HepG2 (cell line): ENCODE measurements around the gene BZW1. TPM values are rescaled to one million over a fixed set of nuclear protein-coding genes. Genes with fewer than 3 reads are reported as not detected.

Experiments
- ATAC-seq: fragments of 200-7000 bp; cut with Tn5 transposase; 3 replicates; pipeline ENCODE4 v1.9.1; 2020; ENCODE audit warnings: mild to moderate bottlenecking, moderate library complexity
- BruUV-seq: library from RNA; stranded (reverse); fragments of 400-500 nt; replicated peaks from 2 replicates; lab custom pipeline; 2021; lab: Mats Ljungman, UMichigan
- CTCF ChIA-PET: fragments of 300-600 bp; formaldehyde crosslinking; extraction: SDS; loops from one replicate; lab custom pipeline; 2021; ENCODE audit warnings: low total read pairs, inconsistent platforms, low intra/inter-chr PET ratio; lab: Yijun Ruan, JAX
- POLR2A ChIA-PET: fragments of 350-600 bp; sonication (Branson Sonifier 250); formaldehyde crosslinking; loops from one replicate; lab custom pipeline; 2020; ENCODE audit warnings: antibody characterized with exemption, inconsistent platforms; lab: Yijun Ruan, JAX
- DNase-seq: peaks from one replicate; pipeline ENCODE4 v3.0.0-alpha.2; 2015; ENCODE audit warnings: low spot score
- FAIRE-seq: peaks from 3 replicates; lab custom pipeline; 2011; peaks lifted over from hg19 to GRCh38; lab: Jason Lieb, UNC
- H2AFZ ChIP-seq: one replicate; pipeline ENCODE4 v1.6.1; 2011; ENCODE audit warnings: low read length, inconsistent platforms
- H3K27ac ChIP-seq: fragments of 300-600 bp; 3 replicates; pipeline ENCODE4 v1.8.0; 2011; ENCODE audit warnings: mixed run types, mild to moderate bottlenecking, mixed read lengths, low read length, inconsistent platforms; ENCODE audit not compliant: insufficient read depth; ENCODE audit errors: extremely low read length
- H3K27me3 ChIP-seq, 2 experiments: fragments of 200-600 bp in 1 of 2; 2 replicates in 1 of 2; 3 replicates in 1 of 2; pipeline versions ENCODE4 v1.6.0 to v1.8.0; 2011; ENCODE audit warnings: low read length in 2 of 2, mild to moderate bottlenecking in 2 of 2, moderate library complexity in 2 of 2, inconsistent platforms in 1 of 2; ENCODE audit not compliant: insufficient read depth in 2 of 2, control insufficient read depth in 1 of 2
- H3K36me3 ChIP-seq, 2 experiments: fragments of 200-600 bp in 1 of 2; replicated peaks in 1 of 2; 2 replicates in 1 of 2; 3 replicates in 1 of 2; pipeline versions ENCODE4 v1.5.1 to v1.8.0; 2011; ENCODE audit warnings: low read length in 2 of 2, inconsistent platforms in 1 of 2; ENCODE audit not compliant: insufficient read depth in 2 of 2, control insufficient read depth in 1 of 2
- H3K4me1 ChIP-seq: 2 replicates; pipeline ENCODE4 v1.5.1; 2012; ENCODE audit warnings: low read length, inconsistent platforms; ENCODE audit not compliant: insufficient read depth
- H3K4me2 ChIP-seq: 2 replicates; pipeline ENCODE4 v1.6.0; 2011; ENCODE audit warnings: low read depth, low read length, inconsistent platforms
- H3K4me3 ChIP-seq, 3 experiments: fragments of 200-600 bp in 1 of 3; sonication (generic), shearing (Covaris generic) in 1 of 3; replicated peaks in 1 of 3; 2 replicates each; pipeline ENCODE4 v1.5.1; 2011 to 2016; ENCODE audit warnings: low read length in 3 of 3, inconsistent platforms in 2 of 3, low read depth in 2 of 3, mild to moderate bottlenecking in 2 of 3, control low read depth in 1 of 3, mixed read lengths in 1 of 3; ENCODE audit not compliant: insufficient read depth in 1 of 3
- H3K79me2 ChIP-seq: one replicate; pipeline ENCODE4 v1.6.1; 2011; ENCODE audit warnings: low read length, inconsistent platforms; ENCODE audit not compliant: insufficient read depth
- H3K9ac ChIP-seq: 2 replicates; pipeline ENCODE4 v1.6.0; 2011; ENCODE audit warnings: mild to moderate bottlenecking, low read depth, low read length, inconsistent platforms; ENCODE audit not compliant: insufficient read depth
- H3K9me3 ChIP-seq: 2 replicates; pipeline ENCODE4 v1.5.1; 2012; ENCODE audit warnings: mild to moderate bottlenecking, low read length
- H4K20me1 ChIP-seq: 2 replicates; pipeline ENCODE4 v1.6.0; 2011; ENCODE audit warnings: inconsistent platforms, mild to moderate bottlenecking, low read length, moderate library complexity; ENCODE audit not compliant: insufficient read depth
- CHD2 ChIP-seq: IDR thresholded peaks from 2 replicates; pipeline ENCODE4 v1.6.1; 2011; ENCODE audit warnings: low read depth, low read length, improper control_type of control experiment
- FOXO1 ChIP-seq: sonication (generic); formaldehyde crosslinking; IDR thresholded peaks from 2 replicates; pipeline ENCODE4 v1.4.0; 2020; ENCODE audit warnings: missing genetic modification reagents
- HBP1 ChIP-seq: IDR thresholded peaks from 2 replicates; pipeline ENCODE4 v1.6.1; 2016; ENCODE audit warnings: low read depth, control low read depth
- HDAC1 ChIP-seq: sonication (generic); formaldehyde crosslinking; IDR thresholded peaks from 2 replicates; pipeline ENCODE4 v1.5.1; 2020; ENCODE audit warnings: mild to moderate bottlenecking, missing genetic modification reagents
- KAT8 ChIP-seq: IDR thresholded peaks from 2 replicates; pipeline ENCODE4 v1.6.1; 2016; ENCODE audit warnings: missing genetic modification reagents, missing compliant biosample characterization
- KDM2A ChIP-seq: sonication (generic); formaldehyde crosslinking; IDR thresholded peaks from 2 replicates; pipeline ENCODE4 v1.4.0; 2020; ENCODE audit warnings: low read depth, missing genetic modification reagents, borderline replicate concordance
- NCOR1 ChIP-seq: fragments of 200-600 bp; sonication (generic); IDR thresholded peaks from 2 replicates; pipeline ENCODE4 v1.7.0; 2017; ENCODE audit warnings: antibody characterized with exemption, low read length, borderline replicate concordance
- NFIC ChIP-seq: IDR thresholded peaks from 2 replicates; pipeline ENCODE4 v1.6.1; 2012; ENCODE audit warnings: mild to moderate bottlenecking, low read length, inconsistent platforms
- NKX3-1 ChIP-seq: sonication (generic); formaldehyde crosslinking; IDR thresholded peaks from 2 replicates; pipeline ENCODE4 v1.5.0; 2020; ENCODE audit warnings: missing genetic modification reagents
- POGZ ChIP-seq: sonication (generic); formaldehyde crosslinking; IDR thresholded peaks from 2 replicates; pipeline ENCODE4 v1.4.0; 2020; ENCODE audit warnings: mild to moderate bottlenecking, missing genetic modification reagents
- RAD21 ChIP-seq: fragments of 450-650 bp; formaldehyde crosslinking; IDR thresholded peaks from 2 replicates; pipeline ENCODE4 v1.5.0; 2020; ENCODE audit warnings: mild to moderate bottlenecking
- SAFB2 ChIP-seq: sonication (generic); formaldehyde crosslinking; IDR thresholded peaks from 2 replicates; pipeline ENCODE4 v1.5.1; 2020; ENCODE audit warnings: missing genetic modification reagents, low read depth, mild to moderate bottlenecking, borderline replicate concordance
- SRY ChIP-seq: sonication (generic); formaldehyde crosslinking; IDR thresholded peaks from 2 replicates; pipeline ENCODE4 v1.8.0; 2022; ENCODE audit warnings: mild to moderate bottlenecking, missing genetic modification reagents
- TCF12 ChIP-seq, 2 experiments: fragments of 450-650 bp in 1 of 2; sonication (generic) in 1 of 2; formaldehyde crosslinking in 1 of 2; IDR thresholded peaks; 2 replicates each; pipeline versions ENCODE4 v1.6.1 to v1.8.0; 2017 to 2022; ENCODE audit warnings: antibody characterized with exemption in 1 of 2, mild to moderate bottlenecking in 1 of 2, missing genetic modification reagents in 1 of 2, moderate library complexity in 1 of 2
- ZNF33B ChIP-seq: sonication (generic); formaldehyde crosslinking; IDR thresholded peaks from 2 replicates; pipeline ENCODE4 v1.5.1; 2020; ENCODE audit warnings: mild to moderate bottlenecking, missing genetic modification reagents
- ZNF619 ChIP-seq: sonication (generic); formaldehyde crosslinking; IDR thresholded peaks from 2 replicates; pipeline ENCODE4 v1.4.0; 2020; ENCODE audit warnings: mild to moderate bottlenecking, missing genetic modification reagents
- ZNF740 ChIP-seq: sonication (generic); formaldehyde crosslinking; IDR thresholded peaks from 2 replicates; pipeline ENCODE4 v1.4.0; 2020; ENCODE audit warnings: missing genetic modification reagents
- ZNF775 ChIP-seq: sonication (generic); formaldehyde crosslinking; IDR thresholded peaks from 2 replicates; pipeline ENCODE4 v1.4.0; 2020; ENCODE audit warnings: missing genetic modification reagents, mild to moderate bottlenecking, moderate library complexity, borderline replicate concordance
- WGBS: methylation state at CpG from one replicate; pipeline ENCODE4 v1.1.6; 2017; ENCODE audit warnings: low lambda C conversion rate; 5-methylcytosine and 5-hydroxymethylcytosine counted together
- in situ Hi-C: cut with HindIII; loops from 2 replicates; pipeline ENCODE4 v1.10.0; 2017; ENCODE audit warnings: low pct_unique_long_range_greater_than_20kb; ENCODE audit not compliant: extremely low pct_ligation_motif_present
- intact Hi-C: fragments of 100-400 bp; cut with micrococcal nuclease; formaldehyde crosslinking; loops from one replicate; pipeline ENCODE4 v1.10.0; 2022; ENCODE audit not compliant: unreplicated experiment
- polyA plus RNA-seq, 8 experiments: library from polyadenylated mRNA; depleted of rRNA in 3 of 8; stranded (reverse) in 7 of 8; unstranded in 1 of 8; fragments of >200 nt; fragmentation: Illumina TruSeq in 4 of 8; extraction: Trizol in 4 of 8; gene quantifications; 2 replicates each; pipeline versions ENCODE4 v1.2.1 to v1.2.3, GENCODE V29; 2011 to 2016; ENCODE audit warnings: low read depth in 4 of 8, missing spikeins in 1 of 8, mixed read lengths in 1 of 8; ENCODE audit not compliant: insufficient read depth in 1 of 8
- total RNA-seq, 5 experiments: library from RNA; depleted of rRNA; stranded (reverse); fragments of >200 nt; fragmentation: Illumina TruSeq; extraction: Trizol; gene quantifications; 2 replicates each; pipeline ENCODE4 v1.2.3, GENCODE V29; 2016; ENCODE audit warnings: low read depth in 1 of 5
- TF ChIP-seq, protein P1 (sequence below): sonication (generic); formaldehyde crosslinking; IDR thresholded peaks from 2 replicates; pipeline ENCODE4 v1.4.0; 2020; ENCODE audit warnings: missing genetic modification reagents
- TF ChIP-seq, protein P2 (sequence below): sonication (generic); formaldehyde crosslinking; IDR thresholded peaks from 2 replicates; pipeline ENCODE4 v1.5.1; 2020; ENCODE audit warnings: mild to moderate bottlenecking, moderate library complexity, missing genetic modification reagents

BZW1 gene
- total and polyA plus RNA-seq, 2 of the 13 experiments (the other 11 are each of a cell fraction or from before 2014, with no cell fraction given): 106 to 384 TPM

GRCh38 chr2:200810998-200811332, 745 bp upstream of the BZW1 start:
- in situ Hi-C loops: loop anchor here (5.0 to 25.0 kb wide), 3 partner anchors 69 to 849 kb away; partner anchors contain the start of genes MAIP1 and TYW5
- TF ChIP-seq SAFB2 (CRISPR knock-in tag) (0 out of 2 replicates have a peak, but pooled peaks have one; percentile 71), NFIC (0 out of 2 replicates have a peak, but pooled peaks have one; percentile 4), HBP1 (CRISPR knock-in tag) (0 out of 2 replicates have a peak, but pooled peaks have one; percentile 2), ZNF33B (CRISPR knock-in tag) (no peak), ZNF740 (CRISPR knock-in tag) (no peak), TCF12 (IDR thresholded peaks at IDR 0.05) (no peak), TCF12 (CRISPR knock-in tag; IDR thresholded peaks at IDR 0.05) (no peak), ZNF775 (CRISPR knock-in tag) (0 out of 2 replicates have a peak, but pooled peaks have one; percentile 72), RAD21 (0 out of 2 replicates have a peak, but pooled peaks have one; percentile 6), KDM2A (CRISPR knock-in tag) (peak; percentile 6; the same call in 1 of the 2 replicates), ZNF619 (CRISPR knock-in tag) (0 out of 2 replicates have a peak, but pooled peaks have one; percentile 8), NKX3-1 (CRISPR knock-in tag) (no peak), KAT8 (no peak), NCOR1 (no peak), CHD2 (no peak), POGZ (CRISPR knock-in tag) (no peak), HDAC1 (peak; percentile 3; the same call in 1 of the 2 replicates), SRY (peak; percentile 53; the same call in 1 of the 2 replicates), FOXO1 (CRISPR knock-in tag) (no peak)
- TF ChIP-seq, protein P1, sequence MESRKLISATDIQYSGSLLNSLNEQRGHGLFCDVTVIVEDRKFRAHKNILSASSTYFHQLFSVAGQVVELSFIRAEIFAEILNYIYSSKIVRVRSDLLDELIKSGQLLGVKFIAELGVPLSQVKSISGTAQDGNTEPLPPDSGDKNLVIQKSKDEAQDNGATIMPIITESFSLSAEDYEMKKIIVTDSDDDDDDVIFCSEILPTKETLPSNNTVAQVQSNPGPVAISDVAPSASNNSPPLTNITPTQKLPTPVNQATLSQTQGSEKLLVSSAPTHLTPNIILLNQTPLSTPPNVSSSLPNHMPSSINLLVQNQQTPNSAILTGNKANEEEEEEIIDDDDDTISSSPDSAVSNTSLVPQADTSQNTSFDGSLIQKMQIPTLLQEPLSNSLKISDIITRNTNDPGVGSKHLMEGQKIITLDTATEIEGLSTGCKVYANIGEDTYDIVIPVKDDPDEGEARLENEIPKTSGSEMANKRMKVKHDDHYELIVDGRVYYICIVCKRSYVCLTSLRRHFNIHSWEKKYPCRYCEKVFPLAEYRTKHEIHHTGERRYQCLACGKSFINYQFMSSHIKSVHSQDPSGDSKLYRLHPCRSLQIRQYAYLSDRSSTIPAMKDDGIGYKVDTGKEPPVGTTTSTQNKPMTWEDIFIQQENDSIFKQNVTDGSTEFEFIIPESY (CRISPR knock-in tag): 0 out of 2 replicates have a peak, but pooled peaks have one; percentile 26
- TF ChIP-seq, protein P2, sequence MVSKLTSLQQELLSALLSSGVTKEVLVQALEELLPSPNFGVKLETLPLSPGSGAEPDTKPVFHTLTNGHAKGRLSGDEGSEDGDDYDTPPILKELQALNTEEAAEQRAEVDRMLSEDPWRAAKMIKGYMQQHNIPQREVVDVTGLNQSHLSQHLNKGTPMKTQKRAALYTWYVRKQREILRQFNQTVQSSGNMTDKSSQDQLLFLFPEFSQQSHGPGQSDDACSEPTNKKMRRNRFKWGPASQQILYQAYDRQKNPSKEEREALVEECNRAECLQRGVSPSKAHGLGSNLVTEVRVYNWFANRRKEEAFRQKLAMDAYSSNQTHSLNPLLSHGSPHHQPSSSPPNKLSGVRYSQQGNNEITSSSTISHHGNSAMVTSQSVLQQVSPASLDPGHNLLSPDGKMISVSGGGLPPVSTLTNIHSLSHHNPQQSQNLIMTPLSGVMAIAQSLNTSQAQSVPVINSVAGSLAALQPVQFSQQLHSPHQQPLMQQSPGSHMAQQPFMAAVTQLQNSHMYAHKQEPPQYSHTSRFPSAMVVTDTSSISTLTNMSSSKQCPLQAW (CRISPR knock-in tag): no peak

More at GRCh38 chr2:200810998-200811332, 745 bp upstream of the BZW1 start:
- DNase-seq (no peak), FAIRE-seq (no peak), ATAC-seq (no peak; the same call in 2 of the 3 replicates)
- POLR2A ChIA-PET: interaction anchor here (0.7 to 2.5 kb wide), 16 partner anchors 11 to 422 kb away, joined by 3 to 25 read pairs (median 4); partner anchors contain the start of genes CLK1, NIF3L1 and PPIL3
- peaks cover 7 to 24% of the 10 kb centered on the region in 2 experiments for H3K36me3 ChIP-seq
- peak overlapping the region; percentile 89 to 99 (median 92) for H3K4me3 ChIP-seq
- H3K4me2 ChIP-seq: peak overlapping the region; percentile 98
- H2AFZ ChIP-seq: peak overlapping the region; percentile 72
- peak overlapping the region; percentile 95 for H3K27ac ChIP-seq
- CTCF ChIA-PET: interaction anchor here (3.9 kb wide), 1 partner anchor 98 kb away, joined by 27 read pairs; no protein-coding TSS in a partner anchor
- intact Hi-C loops: loop anchor here (1.0 to 5.0 kb wide), 5 partner anchors 54 to 234 kb away; partner anchors contain the start of genes NIF3L1 and PPIL3
- peaks cover 21% of the 10 kb centered on the region for H4K20me1 ChIP-seq
- H3K79me2 ChIP-seq: peaks cover 43% of the 10 kb centered on the region
- TSS peak; percentile 81 for BruUV-seq
- WGBS: 0% methylated on average over 11 of the region's 11 CpGs
- no peaks in the 10 kb centered on the region for H3K9me3 ChIP-seq
- no peaks in the 10 kb centered on the region; a peak in 1 of 5 replicates for H3K27me3 ChIP-seq
- peaks cover 52% of the 10 kb centered on the region for H3K4me1 ChIP-seq
- H3K9ac ChIP-seq: peak overlapping the region; percentile 66
